ENCODE data around the gene CDK14.
"Not testable (repeated sequence)": the region's sequence is repeated elsewhere in the genome, so short reads cannot be mapped to it uniquely, and the experiment has no call there.

DNA sequence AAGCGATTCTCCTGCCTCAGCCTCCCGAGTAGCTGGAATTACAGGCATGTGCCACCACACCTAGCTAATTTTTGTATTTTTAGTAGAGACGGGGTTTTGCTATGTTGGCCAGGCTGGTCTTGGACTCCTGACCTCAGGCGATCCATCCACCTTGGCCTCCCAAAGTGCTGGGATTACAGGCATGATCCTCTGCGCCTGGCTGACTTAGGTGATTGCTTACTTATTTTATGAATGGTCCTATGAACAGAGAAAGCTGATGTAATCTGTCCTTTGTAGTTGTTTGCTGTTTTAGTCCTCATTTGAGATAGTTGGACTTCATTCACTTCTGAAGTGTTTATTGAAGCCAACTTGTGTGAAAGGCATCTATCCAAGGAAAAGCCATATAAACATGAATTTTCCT is 173.4 kb downstream of the CDK14 start:
- TF ChIP-seq POLR2A, CTCF (IDR thresholded peaks at IDR 0.05): not testable (repeated sequence)
